ENCODE measurements around the gene FRMPD1.

DNA sequence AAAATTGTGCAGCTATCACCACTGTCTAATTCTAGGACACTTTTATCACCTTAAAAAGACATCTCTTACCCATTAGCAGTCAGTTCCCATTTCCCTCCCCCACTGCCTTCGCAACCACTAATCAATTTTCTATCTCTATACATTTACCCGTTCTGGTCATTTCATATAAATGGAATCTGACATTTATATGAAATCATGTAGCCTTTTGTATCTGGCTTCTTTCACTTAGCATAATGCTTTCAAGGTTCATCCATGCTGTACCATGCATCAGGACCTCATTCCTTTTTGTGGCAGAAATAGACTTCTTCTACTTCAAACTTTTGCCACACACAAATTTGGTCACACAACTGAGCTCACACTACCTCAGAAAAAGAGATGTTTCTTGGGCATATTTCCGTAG, 32.2 kb downstream of the FRMPD1 start:
- TF ChIP-seq, protein P1, sequence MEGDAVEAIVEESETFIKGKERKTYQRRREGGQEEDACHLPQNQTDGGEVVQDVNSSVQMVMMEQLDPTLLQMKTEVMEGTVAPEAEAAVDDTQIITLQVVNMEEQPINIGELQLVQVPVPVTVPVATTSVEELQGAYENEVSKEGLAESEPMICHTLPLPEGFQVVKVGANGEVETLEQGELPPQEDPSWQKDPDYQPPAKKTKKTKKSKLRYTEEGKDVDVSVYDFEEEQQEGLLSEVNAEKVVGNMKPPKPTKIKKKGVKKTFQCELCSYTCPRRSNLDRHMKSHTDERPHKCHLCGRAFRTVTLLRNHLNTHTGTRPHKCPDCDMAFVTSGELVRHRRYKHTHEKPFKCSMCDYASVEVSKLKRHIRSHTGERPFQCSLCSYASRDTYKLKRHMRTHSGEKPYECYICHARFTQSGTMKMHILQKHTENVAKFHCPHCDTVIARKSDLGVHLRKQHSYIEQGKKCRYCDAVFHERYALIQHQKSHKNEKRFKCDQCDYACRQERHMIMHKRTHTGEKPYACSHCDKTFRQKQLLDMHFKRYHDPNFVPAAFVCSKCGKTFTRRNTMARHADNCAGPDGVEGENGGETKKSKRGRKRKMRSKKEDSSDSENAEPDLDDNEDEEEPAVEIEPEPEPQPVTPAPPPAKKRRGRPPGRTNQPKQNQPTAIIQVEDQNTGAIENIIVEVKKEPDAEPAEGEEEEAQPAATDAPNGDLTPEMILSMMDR (IDR thresholded peaks at IDR 0.05) = no peak
- TF ChIP-seq POLR2A (IDR thresholded peaks at IDR 0.05) = no peak
